HCT116 (cell line): Measurements from ENCODE around the gene POLR1B. TPM values are rescaled to one million over a fixed set of nuclear protein-coding genes. Genes with fewer than 3 reads are reported as not detected.
"Not testable (repeated sequence)": the region's sequence is repeated elsewhere in the genome, so short reads cannot be mapped to it uniquely, and the experiment has no call there.

Source experiments
- ATAC-seq: fragments of 200-7000 bp; cut with Tn5 transposase; 2 replicates; pipeline ENCODE4 v1.9.1; 2020; ENCODE audit warnings: mild to moderate bottlenecking, moderate library complexity
- BruUV-seq: library from RNA; stranded (reverse); fragments of 400-500 nt; replicated peaks from 2 replicates; lab custom pipeline; 2021; lab: Mats Ljungman, UMichigan
- CTCF ChIA-PET: fragments of 300-600 bp; sonication (Branson Sonifier 250); formaldehyde crosslinking; loops from one replicate; lab custom pipeline; 2021; ENCODE audit warnings: antibody characterized with exemption; lab: Charles Lee
- POLR2A ChIA-PET: fragments of 300-600, 350-600 bp; sonication (Branson Sonifier 250); formaldehyde crosslinking; loops from one replicate; lab custom pipeline; 2021; ENCODE audit warnings: antibody characterized with exemption; lab: Charles Lee
- RAD21 ChIA-PET, 2 experiments: fragments of 300-600 bp; sonication (Branson Sonifier 250); formaldehyde crosslinking; loops; one replicate each; lab custom pipeline; 2023; ENCODE audit warnings: low total read pairs in 2 of 2; ENCODE audit not compliant: uncharacterized antibody in 2 of 2, unreplicated experiment in 2 of 2, low non-redundant PET in 1 of 2; lab: Charles Lee
- DNase-seq: peaks from one replicate; pipeline ENCODE4 v3.0.0-alpha.2; 2010; ENCODE audit warnings: low read depth, low spot score
- H2AFZ ChIP-seq: fragments of 200-600 bp; shearing (Covaris generic), sonication (generic); 2 replicates; pipeline ENCODE4 v1.6.1; 2017; ENCODE audit warnings: low read depth, mixed run types, mixed read lengths, antibody characterized with exemption, low read length; ENCODE audit not compliant: poor library complexity, severe bottlenecking
- H3K27ac ChIP-seq: 2 replicates; pipeline ENCODE4 v1.5.1; 2012; ENCODE audit warnings: low read depth, low read length
- H3K27me3 ChIP-seq: fragments of 200-600 bp; sonication (generic); 2 replicates; pipeline ENCODE4 v1.6.1; 2016; ENCODE audit warnings: mixed run types, low read length, mixed read lengths; ENCODE audit not compliant: insufficient read depth
- H3K36me3 ChIP-seq, 2 experiments: fragments of 200-500 bp in 1 of 2; fragments of 200-600 bp in 1 of 2; sonication (Bioruptor generic) in 1 of 2; sonication (generic) in 1 of 2; 2 replicates each; pipeline versions ENCODE4 v1.5.1 to v1.6.1; 2014 to 2016; ENCODE audit warnings: low read length in 2 of 2, inconsistent platforms in 1 of 2, mixed read lengths in 1 of 2, mixed run types in 1 of 2; ENCODE audit not compliant: insufficient read depth in 2 of 2, control insufficient read depth in 1 of 2
- H3K4me1 ChIP-seq, 2 experiments: fragments of 200-600 bp in 1 of 2; sonication (generic) in 1 of 2; 2 replicates each; pipeline versions ENCODE4 v1.5.1 to v1.6.1; 2012 to 2017; ENCODE audit warnings: low read length in 2 of 2, inconsistent platforms in 1 of 2, mild to moderate bottlenecking in 1 of 2, mixed read lengths in 1 of 2, mixed run types in 1 of 2, moderate library complexity in 1 of 2; ENCODE audit not compliant: insufficient read depth in 2 of 2, control insufficient read depth in 1 of 2
- H3K4me2 ChIP-seq: fragments of 200-600 bp; sonication (generic); 2 replicates; pipeline ENCODE4 v1.6.1; 2017; ENCODE audit warnings: mixed run types, low read length, mixed read lengths
- H3K4me3 ChIP-seq, 2 experiments: fragments of 200-600 bp in 1 of 2; sonication (generic) in 1 of 2; replicated peaks in 1 of 2; 2 replicates each; pipeline ENCODE4 v1.5.1; 2011 to 2016; ENCODE audit warnings: low read length in 2 of 2, control low read depth in 1 of 2, low read depth in 1 of 2, mild to moderate bottlenecking in 1 of 2, mixed read lengths in 1 of 2, mixed run types in 1 of 2
- H3K79me2 ChIP-seq: fragments of 200-600 bp; sonication (generic); 2 replicates; pipeline ENCODE4 v1.6.1; 2017; ENCODE audit warnings: mild to moderate bottlenecking, mixed run types, low read length, moderate library complexity, mixed read lengths; ENCODE audit not compliant: insufficient read depth
- H3K9ac ChIP-seq: fragments of 200-600 bp; sonication (generic); 2 replicates; pipeline ENCODE4 v1.6.1; 2016; ENCODE audit warnings: low read length, mixed read lengths
- H3K9me2 ChIP-seq: fragments of 200-600 bp; sonication (generic), shearing (Covaris generic); 2 replicates; pipeline ENCODE4 v1.6.1; 2017; ENCODE audit warnings: mixed run types, mild to moderate bottlenecking, moderate library complexity; ENCODE audit not compliant: insufficient read depth
- H3K9me3 ChIP-seq, 2 experiments: fragments of 200-500 bp in 1 of 2; fragments of 200-600 bp in 1 of 2; sonication (Bioruptor generic) in 1 of 2; sonication (generic) in 1 of 2; 2 replicates each; pipeline ENCODE4 v1.6.1; 2014 to 2017; ENCODE audit warnings: low read length in 2 of 2, mixed read lengths in 2 of 2, inconsistent platforms in 1 of 2, low read depth in 1 of 2, mild to moderate bottlenecking in 1 of 2, mixed run types in 1 of 2, moderate library complexity in 1 of 2; ENCODE audit not compliant: control insufficient read depth in 1 of 2, insufficient read depth in 1 of 2
- H4K20me1 ChIP-seq: fragments of 200-600 bp; sonication (generic), shearing (Covaris generic); 2 replicates; pipeline ENCODE4 v1.6.1; 2017; ENCODE audit warnings: mixed run types, mild to moderate bottlenecking, moderate library complexity; ENCODE audit not compliant: insufficient read depth
- intact Hi-C: fragments of 100-400 bp; cut with micrococcal nuclease; formaldehyde crosslinking; loops from 2 replicates; pipeline ENCODE4 v1.10.0; 2022
- total RNA-seq: library from RNA; stranded (reverse); gene quantifications from one replicate; pipeline ENCODE4 v1.2.1, GENCODE V29; 2021; ENCODE audit not compliant: unreplicated experiment
- TF ChIP-seq, protein P1 (sequence below), 3 experiments: fragments of 200-600 bp in 1 of 3; sonication (generic) in 1 of 3; IDR thresholded peaks in 2 of 3; conservative IDR thresholded peaks in 1 of 3; 2 replicates each; pipeline ENCODE4 v1.5.1; 2012 to 2017; ENCODE audit warnings: low read depth in 2 of 3, low read length in 2 of 3, antibody characterized with exemption in 1 of 3, borderline replicate concordance in 1 of 3, control low read depth in 1 of 3, mild to moderate bottlenecking in 1 of 3, mixed read lengths in 1 of 3, mixed run types in 1 of 3, moderate library complexity in 1 of 3; ENCODE audit not compliant: insufficient read depth in 1 of 3

Gene POLR1B
- total RNA-seq, 1 experiment from 2014 or later = 57.7 TPM

DNA sequence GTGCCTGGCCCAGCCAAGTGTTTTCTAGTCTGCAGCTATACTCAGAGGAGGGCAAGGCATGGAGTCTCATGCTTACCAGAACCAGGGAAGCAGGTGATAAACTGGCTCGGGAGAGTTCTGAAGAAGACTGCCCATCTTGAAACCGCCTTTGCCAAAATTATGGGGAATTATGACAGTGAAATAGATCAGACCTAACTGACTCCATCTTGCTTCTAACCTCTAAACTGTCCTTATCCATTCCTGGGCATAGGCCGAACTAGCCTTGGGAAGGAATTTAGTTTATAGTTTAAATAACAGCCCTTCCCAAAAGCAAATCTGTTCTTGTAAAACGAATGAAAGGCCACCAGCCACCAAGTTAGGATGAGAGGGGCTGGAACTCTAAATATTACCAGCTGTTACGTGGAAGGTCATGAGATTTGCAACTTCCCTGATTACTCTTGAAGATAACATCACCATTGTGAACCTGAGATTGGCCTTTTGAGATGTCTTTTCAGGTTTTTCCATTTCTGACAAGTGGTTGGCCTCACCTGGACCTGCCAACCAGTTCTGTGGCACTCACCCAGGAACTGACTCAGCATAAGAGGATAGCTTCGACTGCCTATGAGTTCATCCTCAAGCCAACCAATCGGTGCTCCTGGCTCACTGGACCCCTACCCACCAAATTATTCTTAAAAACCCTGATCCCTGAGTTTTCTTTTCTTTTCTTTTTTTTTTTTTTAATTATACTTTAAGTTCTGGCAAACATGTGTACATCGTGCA lies 65.6 kb downstream of the POLR1B start (continued):
- TF ChIP-seq, protein P1, sequence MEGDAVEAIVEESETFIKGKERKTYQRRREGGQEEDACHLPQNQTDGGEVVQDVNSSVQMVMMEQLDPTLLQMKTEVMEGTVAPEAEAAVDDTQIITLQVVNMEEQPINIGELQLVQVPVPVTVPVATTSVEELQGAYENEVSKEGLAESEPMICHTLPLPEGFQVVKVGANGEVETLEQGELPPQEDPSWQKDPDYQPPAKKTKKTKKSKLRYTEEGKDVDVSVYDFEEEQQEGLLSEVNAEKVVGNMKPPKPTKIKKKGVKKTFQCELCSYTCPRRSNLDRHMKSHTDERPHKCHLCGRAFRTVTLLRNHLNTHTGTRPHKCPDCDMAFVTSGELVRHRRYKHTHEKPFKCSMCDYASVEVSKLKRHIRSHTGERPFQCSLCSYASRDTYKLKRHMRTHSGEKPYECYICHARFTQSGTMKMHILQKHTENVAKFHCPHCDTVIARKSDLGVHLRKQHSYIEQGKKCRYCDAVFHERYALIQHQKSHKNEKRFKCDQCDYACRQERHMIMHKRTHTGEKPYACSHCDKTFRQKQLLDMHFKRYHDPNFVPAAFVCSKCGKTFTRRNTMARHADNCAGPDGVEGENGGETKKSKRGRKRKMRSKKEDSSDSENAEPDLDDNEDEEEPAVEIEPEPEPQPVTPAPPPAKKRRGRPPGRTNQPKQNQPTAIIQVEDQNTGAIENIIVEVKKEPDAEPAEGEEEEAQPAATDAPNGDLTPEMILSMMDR (IDR thresholded peaks at IDR 0.05 in 2 of 3, conservative IDR thresholded peaks at IDR 0.05 in 1 of 3; ENCODE audit: borderline replicate concordance in 1 of 3, insufficient read depth in 1 of 3, low read depth in 2 of 3, low read length in 2 of 3) = no peak

DNA sequence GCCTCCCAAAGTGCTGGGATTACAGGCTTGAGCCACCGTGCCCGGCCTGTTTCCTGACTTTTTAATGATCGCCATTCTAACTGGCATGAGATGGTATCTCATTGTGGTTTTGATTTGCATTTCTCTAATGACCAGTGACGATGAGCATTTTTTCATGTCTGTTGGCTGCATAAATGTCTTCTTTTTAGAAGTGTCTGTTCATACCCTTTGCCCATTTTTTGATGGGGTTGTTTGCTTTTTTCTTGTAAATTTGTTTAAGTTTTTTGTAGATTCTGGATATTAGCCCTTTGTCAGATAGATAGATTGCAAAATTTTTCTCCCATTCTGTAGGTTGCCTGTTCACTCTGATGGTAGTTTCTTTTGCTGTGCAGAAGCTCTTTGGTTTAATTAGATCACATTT lies 67.1 kb downstream of the POLR1B start:
- DNase-seq, H3K9me2 ChIP-seq, BruUV-seq, H3K27ac ChIP-seq, H2AFZ ChIP-seq, CTCF ChIA-PET, intact Hi-C loops, H3K79me2 ChIP-seq, H3K4me2 ChIP-seq, H3K9me3 ChIP-seq, H3K4me1 ChIP-seq, POLR2A ChIA-PET, H3K36me3 ChIP-seq, H3K4me3 ChIP-seq, RAD21 ChIA-PET, ATAC-seq, H4K20me1 ChIP-seq, H3K9ac ChIP-seq, H3K27me3 ChIP-seq: not testable (repeated sequence)

DNA sequence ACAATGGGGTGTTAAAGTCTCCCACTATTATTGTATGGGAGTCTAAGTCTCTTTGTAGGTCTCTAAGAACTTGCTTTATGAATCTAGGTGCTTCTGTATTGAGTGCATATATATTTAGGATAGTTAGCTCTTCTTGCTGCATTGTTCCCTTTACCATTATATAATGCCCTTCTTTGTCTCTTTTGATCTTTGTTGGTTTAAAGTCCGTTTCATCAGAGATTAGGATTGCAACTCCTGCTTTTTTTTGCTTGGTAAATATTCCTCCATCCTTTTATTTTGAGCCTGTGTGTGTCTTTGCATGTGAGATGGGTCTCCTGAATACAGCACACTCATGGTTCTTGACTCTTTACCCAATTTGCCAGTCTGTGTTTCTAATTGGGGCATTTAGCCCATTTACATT lies 70.0 kb downstream of the POLR1B start:
- H3K4me2 ChIP-seq, H3K27ac ChIP-seq, H3K9me3 ChIP-seq, ATAC-seq, CTCF ChIA-PET, H2AFZ ChIP-seq, POLR2A ChIA-PET, H3K9ac ChIP-seq, BruUV-seq, H3K4me1 ChIP-seq, RAD21 ChIA-PET, H3K27me3 ChIP-seq, H3K79me2 ChIP-seq, DNase-seq, intact Hi-C loops, H3K4me3 ChIP-seq, H3K36me3 ChIP-seq, H3K9me2 ChIP-seq, H4K20me1 ChIP-seq: not testable (repeated sequence)
